SK-N-MC (cell line): ENCODE measurements around the gene PACS1.
"Not testable (repeated sequence)": the region's sequence is repeated elsewhere in the genome, so short reads cannot be mapped to it uniquely, and the experiment has no call there.

Source experiments
- EZH2 ChIP-seq: fragments of 200-600 bp; sonication (generic); IDR thresholded peaks from one replicate; pipeline ENCODE4 v1.6.1; 2017; ENCODE audit warnings: antibody characterized with exemption
- FOXP2 ChIP-seq: optimal IDR thresholded peaks from 2 replicates; pipeline ENCODE3; 2011; ENCODE audit warnings: mild to moderate bottlenecking, moderate library complexity; ENCODE audit not compliant: insufficient read depth; ENCODE audit errors: extremely low read length, control extremely low read depth
- POLR2AphosphoS5 ChIP-seq: IDR thresholded peaks from 2 replicates; pipeline ENCODE4 v1.6.1; 2012; ENCODE audit warnings: mild to moderate bottlenecking, low read depth, low read length, borderline replicate concordance

DNA sequence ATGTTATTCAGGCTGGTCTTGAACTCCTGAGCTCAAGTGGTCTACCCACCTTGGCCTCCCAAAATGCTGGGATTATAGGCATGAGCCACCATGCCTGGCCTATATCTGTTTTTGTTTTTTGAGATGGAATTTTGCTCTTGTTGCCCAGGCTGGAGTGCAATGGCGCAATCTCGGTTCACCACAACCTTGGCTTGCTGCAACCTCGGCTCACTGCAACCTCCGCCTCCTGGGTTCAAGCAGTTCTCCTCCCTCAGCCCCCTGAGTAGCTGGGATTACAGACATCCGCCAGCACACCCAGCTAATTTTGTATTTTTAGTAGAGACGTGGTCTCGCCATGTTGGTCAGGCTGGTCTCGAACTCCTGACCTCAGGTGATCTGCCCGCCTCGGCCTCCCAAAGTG, 29.7 kb downstream of the PACS1 start:
- TF ChIP-seq POLR2AphosphoS5, EZH2, FOXP2: not testable (repeated sequence)
